HG02973 (cell line): ENCODE measurements around the gene GNG3.
"Not testable (repeated sequence)": the region's sequence is repeated elsewhere in the genome, so short reads cannot be mapped to it uniquely, and the experiment has no call there.

Experiments used
- ATAC-seq: cut with Tn5 transposase; IDR thresholded peaks from one replicate; pipeline ENCODE4 v1.9.1; 2021; ENCODE audit warnings: moderate library complexity; ENCODE audit not compliant: unreplicated experiment

Gene GNG3

DNA sequence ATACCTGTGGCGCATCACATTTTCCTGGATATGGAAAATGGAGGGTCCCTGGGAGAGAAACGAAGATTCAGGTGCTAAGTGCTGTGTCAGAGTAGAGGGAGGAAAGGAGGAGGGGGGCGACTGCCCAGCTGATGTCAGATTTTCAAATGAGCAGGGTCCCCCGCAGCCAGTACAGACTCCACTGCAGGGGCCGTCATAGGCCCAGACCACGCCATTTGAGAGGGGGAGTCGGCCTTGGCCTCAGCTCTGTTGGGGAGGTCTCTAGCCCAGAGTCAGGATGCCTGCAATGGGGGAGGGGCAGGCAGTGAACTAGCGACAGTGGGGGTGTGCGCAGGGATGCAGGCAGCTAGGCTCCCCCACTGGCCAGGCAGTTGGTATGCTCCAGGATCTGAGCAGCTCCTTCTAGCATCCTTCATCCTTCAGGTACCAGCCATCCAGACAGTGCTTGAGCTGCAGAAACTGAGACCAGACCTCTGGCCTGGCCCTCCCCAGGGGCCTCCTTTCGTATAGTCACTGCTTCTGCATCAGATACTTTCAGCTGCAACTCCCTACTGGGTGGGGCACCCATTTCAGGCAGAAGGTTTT lies at the start of gene GNG3, which contains the start of gene BSCL2:
GNG3 (plus strand) TSS at position 400 of the 585 bp plus-strand sequence. CDS start 620 bp downstream, outside the sequence.
BSCL2 (minus strand) TSS at position 148 of the 585 bp plus-strand sequence. CDS start 229 bp downstream, outside the sequence.
- ATAC-seq = no peak

DNA sequence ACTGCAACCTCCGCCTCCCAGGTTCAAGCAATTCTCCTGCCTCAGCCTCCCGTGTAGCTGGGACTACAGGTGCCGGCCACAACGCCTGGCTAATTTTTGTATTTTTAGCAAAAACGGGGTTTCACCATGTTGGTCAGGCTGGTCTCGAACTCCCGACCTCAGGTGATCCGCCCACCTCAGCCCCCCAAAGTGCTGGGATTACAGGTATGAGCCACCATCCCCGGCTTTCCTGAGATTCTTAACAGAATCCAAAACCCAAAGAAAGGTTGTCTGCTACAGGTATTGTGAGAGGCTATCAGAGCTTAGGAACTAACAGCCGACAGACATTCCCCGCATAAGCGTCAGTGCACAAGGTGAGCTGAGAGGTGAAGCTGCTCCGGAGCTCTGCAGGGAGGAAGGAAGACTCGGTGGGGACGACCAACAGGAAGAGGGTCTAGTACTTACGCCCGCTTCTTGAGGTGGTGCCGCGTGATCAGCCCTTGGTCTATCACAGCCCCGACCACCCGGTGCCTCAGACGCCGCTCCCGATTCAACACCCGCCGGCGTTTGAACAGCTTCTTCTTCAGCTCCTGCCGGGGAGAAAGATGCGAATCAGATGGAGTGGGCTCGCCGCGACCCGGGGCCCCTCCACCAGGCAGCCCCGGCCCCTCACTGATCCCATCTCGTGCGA lies 42.9 kb upstream of the GNG3 start:
- peak; percentile 29 for ATAC-seq

DNA sequence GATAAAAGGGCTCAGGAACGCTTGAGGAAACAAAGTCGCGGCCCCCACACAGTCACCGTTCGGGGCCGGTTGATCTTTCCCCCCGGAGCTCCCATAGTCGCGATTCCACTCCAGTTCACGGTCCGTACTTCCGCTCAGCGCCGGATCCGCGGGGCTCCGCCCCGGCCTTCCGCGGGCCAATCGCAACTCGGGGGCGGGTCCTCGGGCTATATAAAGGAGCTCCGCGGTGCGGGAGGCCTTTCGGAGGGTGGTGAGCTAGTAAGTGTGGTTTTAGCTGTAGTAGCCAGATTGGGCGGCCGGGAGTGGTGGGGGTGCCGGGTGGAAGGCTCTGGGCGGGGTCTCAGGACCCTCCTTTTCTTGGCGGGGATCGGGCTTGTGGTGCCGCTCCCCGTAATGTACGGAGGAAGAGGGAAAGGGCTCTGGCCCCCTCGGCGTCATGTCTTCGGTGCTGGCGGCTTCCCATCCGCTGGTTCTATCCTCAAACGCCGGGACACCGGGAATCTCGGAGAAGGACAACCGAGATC lies 42.3 kb upstream of the GNG3 start, which contains the start of the genes C11orf98 and CSKMT:
C11orf98 (minus strand) TSS at position 136 of the 524 bp plus-strand sequence; CDS start at position 95, 41 bp downstream.
CSKMT (plus strand) TSS at position 238 of the 524 bp plus-strand sequence. CDS start 568 bp downstream, outside the sequence.
- ATAC-seq = peak; percentile 79

DNA sequence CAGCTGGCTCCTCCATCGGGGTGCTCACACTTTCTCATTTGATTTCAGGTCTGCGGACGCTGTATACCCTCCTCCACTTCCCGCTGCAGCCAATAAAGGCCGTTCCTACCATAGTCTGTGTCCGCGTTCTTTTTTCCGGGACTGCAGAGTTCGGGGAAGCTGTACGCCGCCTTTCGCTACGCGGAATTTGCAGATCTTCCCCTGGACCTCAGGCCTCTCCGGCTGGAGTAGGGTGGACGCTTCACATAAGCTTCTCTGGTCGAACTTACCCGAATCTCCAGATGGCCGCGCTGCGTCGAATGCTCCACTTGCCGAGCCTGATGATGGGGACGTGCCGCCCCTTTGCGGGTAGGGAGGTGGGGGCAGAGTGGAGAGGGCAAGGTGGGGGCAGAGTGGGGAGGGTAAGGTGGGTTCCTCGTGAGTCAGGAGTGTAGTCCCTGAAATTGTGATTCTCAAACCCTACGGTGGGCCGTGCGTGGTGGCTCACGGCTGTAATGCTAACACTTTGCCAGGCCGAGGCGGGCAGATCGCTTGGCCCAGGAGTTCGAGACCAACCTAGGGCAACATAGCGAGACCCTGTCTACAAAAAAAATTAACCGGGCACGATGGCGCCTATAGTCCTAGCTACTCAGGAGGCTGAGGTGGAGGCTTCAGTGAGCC lies 41.7 kb upstream of the GNG3 start:
- peak; percentile 11 for ATAC-seq

DNA sequence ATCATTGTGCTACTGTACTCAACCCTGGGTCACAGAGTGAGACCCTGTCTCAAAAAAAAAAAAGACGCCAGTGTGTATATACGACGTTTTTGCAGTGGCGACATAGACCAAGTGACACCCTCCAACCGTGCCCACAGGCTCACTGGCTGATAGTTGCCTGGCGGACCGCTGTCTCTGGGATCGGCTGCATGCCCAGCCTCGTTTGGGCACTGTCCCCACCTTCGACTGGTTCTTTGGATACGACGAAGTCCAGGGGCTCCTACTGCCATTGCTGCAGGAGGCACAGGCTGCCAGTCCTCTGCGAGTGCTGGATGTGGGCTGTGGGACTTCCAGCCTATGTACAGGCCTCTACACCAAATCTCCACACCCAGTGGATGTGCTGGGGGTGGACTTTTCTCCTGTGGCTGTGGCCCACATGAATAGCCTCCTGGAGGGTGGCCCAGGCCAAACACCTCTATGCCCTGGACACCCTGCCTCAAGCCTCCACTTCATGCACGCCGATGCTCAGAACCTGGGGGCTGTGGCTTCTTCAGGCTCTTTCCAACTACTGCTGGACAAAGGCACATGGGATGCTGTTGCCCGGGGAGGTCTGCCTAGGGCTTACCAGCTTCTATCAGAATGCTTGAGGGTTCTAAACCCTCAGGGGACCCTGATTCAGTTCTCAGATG lies 41.1 kb upstream of the GNG3 start:
- no peak for ATAC-seq

DNA sequence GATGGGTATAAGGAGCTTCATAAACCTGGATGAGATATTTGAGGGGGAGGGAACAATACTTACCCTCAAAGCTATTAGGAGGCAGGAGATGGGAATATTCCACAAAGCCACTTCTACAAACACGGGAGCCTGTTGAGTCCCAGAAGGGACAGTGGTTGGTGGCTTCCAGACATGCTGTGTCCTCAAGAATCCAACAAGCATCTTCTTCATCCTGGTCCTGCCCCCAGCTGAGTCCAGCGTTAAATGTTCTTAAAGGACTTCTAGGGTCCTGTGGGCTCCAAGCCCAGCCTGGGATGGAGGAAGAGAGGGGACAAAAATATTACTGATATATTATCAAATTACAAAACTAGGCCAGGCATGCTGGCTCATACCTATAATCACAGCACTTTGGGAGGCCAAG lies 40.0 kb upstream of the GNG3 start:
- no peak for ATAC-seq

DNA sequence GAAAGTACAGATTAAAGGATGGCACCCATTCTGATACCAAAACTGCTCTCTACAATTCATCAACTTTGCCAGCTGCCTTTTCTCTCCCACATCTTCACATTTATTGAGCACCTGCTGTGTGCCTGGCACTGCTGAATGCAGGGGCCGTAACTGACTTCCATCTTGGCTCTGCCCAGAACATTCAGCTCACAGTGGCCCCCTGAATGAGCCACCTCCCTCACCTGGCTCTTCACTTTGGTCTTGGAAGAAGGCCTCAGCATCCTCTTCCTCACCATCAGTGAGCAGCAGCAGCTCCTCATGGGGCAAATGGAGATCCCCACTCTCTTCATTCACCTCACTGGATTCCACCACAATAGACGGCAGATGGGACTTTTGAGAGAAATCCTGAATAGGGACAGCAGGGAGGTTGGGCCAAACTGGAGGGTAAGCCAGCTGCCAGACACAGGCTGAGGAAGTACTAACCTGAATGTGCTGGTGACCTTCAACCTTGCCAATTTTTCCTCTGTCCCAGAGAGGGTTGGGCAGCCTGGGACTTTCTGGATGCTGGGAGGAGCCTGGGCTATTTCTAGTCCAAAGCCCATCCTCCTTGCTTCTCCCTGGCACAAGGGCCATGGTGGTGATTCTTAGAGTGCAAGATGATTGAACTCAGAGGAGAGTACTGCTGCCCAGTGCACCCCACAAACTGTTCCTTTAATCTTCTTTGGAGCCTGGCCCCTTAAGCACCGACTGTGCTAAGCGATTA lies 37.9 kb upstream of the GNG3 start:
- ATAC-seq = no peak

DNA sequence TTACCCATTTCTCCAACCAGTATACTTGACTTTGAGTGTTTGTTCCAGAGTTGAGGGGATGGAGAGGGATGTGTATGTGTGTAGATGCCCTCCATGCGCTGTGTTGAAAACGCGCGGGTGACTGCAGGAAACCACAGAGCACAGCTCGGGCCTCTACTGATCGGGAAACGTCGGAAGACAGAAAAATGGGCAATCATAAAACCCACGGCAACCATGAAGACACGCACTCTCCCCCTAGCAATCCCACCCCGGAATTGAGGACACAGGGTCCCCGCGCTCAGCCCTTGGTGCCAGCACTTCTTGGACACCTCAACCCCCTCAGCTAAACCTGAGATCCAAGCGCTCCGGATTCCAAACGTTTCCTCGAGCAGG lies 36.3 kb upstream of the GNG3 start:
- ATAC-seq = no peak

DNA sequence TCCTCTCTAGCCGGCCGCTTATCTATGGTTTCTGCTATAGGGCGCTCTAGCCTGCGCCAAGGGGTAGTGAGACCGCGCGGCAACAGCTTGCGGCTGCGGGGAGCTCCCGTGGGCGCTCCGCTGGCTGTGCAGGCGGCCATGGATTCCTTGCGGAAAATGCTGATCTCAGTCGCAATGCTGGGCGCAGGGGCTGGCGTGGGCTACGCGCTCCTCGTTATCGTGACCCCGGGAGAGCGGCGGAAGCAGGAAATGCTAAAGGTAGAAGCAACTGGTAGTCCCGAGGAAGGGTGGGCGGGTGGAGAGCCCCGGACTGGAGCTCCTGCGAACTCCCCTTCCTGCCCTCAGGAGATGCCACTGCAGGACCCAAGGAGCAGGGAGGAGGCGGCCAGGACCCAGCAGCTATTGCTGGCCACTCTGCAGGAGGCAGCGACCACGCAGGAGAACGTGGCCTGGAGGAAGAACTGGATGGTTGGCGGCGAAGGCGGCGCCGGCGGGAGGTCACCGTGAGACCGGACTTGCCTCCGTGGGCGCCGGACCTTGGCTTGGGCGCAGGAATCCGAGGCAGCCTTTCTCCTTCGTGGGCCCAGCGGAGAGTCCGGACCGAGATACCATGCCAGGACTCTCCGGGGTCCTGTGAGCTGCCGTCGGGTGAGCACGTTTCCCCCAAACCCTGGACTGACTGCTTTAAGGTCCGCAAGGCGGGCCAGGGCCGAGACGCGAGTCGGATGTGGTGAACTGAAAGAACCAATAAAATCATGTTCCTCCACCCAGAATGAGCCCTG lies 35.7 kb upstream of the GNG3 start, which contains the start of the genes LBHD1 and UQCC3:
LBHD1 (minus strand) TSS at position 660 of the 782 bp plus-strand sequence. CDS start 2,236 bp downstream, outside the sequence.
UQCC3 (plus strand) TSS at position 66 of the 782 bp plus-strand sequence; CDS start at position 139, 73 bp downstream.
- peak; percentile 40 for ATAC-seq

DNA sequence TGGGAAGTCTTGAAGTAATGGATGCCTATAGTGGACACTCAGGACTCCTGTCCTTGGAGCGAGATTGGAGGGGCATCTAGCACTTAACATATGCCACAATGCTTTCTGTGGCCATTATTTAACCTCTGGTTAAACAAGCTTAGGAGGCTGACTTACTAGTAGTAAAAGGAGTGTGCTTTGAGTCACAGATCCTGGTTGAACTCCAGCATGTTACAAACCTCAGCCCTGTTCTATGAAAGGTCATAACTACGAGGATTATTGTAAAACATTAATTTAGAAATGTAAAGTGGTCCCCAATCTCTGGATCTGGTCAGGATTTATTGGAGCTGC lies 34.3 kb upstream of the GNG3 start:
- no peak for ATAC-seq

DNA sequence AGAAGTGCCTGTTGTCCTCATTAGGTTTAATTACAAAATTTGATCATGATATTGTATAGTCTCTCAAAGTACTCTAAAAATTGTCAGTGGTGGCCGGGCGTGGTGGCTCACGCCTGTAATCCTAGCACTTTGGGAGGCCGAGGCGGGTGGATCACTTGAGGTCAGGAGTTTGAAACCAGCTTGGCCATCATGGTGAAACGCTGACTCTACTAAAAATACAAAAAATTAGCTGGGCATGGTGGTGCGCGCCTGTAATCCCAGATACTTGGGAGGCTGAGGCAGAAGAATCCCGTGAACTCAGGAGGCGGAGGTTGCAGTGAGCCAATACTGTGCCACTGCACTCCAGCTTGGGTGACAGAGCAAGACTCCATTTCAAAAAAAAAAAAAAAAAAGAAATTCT lies 32.1 kb upstream of the GNG3 start:
- ATAC-seq = not testable (repeated sequence)

DNA sequence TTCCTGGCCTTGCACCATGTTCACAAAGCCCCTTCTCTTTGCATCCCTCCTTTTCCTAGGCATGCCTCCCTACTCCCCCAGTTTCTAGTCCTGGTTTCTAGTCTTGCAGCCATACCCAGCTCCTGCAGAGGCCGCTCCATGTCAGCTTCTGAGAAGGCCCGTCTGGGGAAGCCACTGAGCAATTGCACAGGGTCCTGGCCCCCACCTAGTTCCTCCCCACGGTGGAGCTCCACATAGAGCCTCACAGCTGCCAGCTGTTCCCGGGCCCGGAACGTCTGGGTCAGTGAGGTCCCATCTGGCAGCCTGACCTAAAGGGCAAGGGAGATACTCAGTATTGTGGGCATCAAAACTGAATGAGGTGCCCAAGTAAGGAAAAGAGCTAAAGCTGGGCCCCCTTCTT lies 30.8 kb upstream of the GNG3 start:
- no peak for ATAC-seq

DNA sequence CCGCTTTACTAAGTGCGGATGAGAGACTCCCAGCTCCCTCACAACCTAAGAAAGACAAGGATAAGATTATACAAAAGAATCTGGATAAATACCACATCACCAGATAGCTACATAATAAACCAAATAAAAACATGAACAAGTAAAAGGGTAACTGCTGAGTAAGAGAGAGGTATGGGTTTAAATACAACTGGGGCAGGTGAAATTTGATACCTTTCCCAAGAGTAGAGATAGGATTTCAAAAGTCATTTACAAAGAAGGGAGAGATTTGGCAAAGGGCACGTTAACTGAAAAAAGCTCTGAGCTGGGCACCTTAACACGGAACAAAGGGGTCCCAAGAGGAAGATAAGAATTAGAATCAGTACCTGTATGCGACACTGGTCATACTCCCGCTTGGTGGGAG lies 30.3 kb upstream of the GNG3 start:
- ATAC-seq = no peak

DNA sequence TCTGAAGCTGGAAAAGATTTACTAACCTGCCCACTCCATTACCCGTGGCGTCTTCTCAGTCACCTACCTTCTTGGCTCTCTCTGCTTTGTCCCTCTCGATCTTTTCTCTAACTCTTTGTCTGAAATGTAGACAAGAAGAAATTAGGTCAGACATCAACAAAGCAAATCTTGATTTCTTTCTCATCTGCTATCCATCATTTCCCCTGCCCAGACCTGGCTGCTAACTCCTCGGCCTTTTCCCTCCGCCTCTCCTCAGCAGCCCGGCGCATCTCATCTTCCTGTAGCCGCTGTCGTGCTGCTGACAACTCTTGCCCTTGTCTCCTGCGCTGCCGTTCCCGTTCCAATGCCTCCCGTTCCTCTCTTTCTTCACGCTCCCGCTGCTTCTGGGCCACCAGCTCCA lies 29.8 kb upstream of the GNG3 start:
- ATAC-seq = no peak

DNA sequence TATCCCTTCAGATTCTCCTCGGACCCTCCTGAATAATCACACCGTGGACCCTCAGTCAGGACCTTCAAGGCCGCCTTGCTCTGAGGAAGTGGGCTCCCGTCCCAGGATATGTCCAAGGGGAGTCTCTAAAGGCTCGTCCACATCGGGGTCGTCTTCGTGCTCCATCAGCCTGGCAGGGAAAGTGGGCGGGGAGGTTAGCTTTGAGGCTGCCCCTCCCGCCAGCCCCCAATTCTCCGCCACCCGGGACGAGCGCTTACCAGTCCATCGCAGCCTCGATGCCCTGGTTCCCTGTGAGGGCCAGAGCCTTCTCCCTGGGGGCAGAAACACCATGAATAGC lies 29.1 kb upstream of the GNG3 start:
- peak; percentile 8 for ATAC-seq

DNA sequence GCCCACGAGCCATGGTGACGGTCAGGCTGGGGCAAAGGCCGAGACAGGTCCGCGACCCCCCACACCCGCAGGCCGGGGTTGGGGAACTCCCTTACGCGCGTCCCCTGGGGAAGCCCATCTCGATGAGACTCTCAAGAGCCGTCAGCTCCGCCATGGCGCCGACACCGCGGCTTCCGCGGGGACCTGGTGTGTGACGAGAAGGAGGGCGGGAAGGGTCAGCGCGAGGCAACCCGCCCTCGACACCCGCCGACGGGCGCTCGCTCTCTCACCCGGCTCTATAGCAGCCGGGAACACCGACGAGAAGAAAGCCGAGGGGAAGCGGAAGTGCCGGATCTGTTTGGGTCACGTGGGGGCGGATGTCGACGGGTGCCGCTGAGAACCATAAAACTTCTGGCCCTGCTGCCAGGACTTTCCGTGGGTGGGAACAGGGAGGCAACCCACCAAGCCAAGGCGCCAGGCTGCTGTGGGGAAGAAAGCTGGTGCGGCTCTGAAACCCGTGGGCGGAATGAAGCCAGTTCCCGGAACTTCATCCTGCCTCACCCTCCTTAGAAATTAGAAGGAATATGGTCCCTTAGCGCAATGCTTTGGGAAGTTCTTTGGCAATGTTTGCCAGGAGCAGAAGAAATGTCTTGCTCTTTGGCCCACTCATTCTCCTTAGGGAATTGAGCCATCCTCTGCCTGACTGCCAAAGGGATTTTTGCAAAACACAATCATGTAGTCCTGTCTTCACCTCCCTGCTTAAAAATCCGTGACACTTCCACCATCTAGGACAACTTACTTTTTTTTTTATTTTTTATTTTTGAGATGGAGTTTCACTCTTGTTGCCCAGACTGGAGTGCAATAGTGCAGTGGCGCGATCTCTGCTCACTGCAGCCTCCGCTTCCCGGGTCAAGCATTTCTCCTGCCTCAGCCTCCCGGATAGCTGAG lies 28.4 kb upstream of the GNG3 start, which contains the start of gene UBXN1:
UBXN1 (minus strand) TSS at position 304 of the 927 bp plus-strand sequence; CDS start at position 154, 150 bp downstream.
- ATAC-seq = peak; percentile 68

DNA sequence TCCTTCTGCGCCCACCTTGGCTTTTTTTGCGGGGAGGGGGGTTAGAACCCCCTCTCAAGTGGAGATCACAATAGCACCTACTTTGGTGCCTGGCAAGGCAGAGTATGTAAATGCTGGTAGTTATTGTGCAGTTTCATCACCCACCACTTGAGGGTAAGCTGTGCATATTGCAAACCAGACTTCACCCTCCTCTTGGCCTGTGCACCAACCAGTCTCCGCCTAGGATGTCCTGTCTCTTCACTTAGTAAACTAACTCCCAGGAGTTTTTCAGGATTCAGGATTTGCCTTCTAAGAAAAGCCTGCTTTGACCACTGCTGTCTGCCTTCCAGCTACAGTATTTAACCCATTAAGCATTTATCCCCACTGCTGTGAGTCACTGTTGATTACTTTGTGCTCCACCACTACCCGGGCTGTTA lies 26.6 kb upstream of the GNG3 start:
- peak; percentile 46 for ATAC-seq

DNA sequence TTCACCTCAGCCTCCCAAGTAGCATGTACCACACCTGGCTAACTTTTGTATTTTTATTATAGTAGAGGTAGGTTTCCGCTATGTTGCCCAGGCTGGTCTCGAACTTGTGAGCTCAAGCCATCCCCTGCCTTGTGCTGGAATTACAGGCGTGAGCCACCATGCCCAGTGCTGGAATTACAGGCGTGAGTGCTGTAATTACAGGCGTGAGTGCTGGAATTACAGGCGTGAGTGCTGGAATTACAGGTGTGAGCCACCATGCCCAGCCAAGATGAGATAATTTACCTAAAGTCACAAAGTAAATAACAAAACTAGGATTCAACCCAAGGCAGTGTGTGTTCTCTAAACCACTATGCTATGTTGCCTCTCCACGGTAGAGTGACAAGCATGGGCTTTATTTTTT lies 25.0 kb upstream of the GNG3 start:
- no peak for ATAC-seq
